ENCODE measurements around the gene EVA1A.

Gene EVA1A

GRCh38 chr2:75570024-75570947 is 9.5 kb upstream of the EVA1A start:
- H3K27ac ChIP-seq (ENCODE audit: low read depth, low read length) = no peak overlapping the region
- H3F3A ChIP-seq (ENCODE audit: insufficient read depth) = no peaks in the 10 kb centered on the region
- H3K9me2 ChIP-seq (replicated peaks; ENCODE audit: insufficient read depth, low read length) = no peaks in the 10 kb centered on the region
- H4K20me1 ChIP-seq (ENCODE audit: low read depth, low read length) = no peaks in the 10 kb centered on the region
- no peaks in the 10 kb centered on the region for H3K79me2 ChIP-seq (ENCODE audit: insufficient read depth, low read length)
- H3K36me3 ChIP-seq (ENCODE audit: low read length) = no peaks in the 10 kb centered on the region
- H3K9ac ChIP-seq (ENCODE audit: low read length) = no peak overlapping the region
- no peak overlapping the region for H2AFZ ChIP-seq (ENCODE audit: low read depth, low read length, severe bottlenecking)
- no peak overlapping the region for H3K4me3 ChIP-seq (ENCODE audit: insufficient read depth, low read length, poor library complexity, severe bottlenecking)
- no peak overlapping the region for H3K4me2 ChIP-seq (ENCODE audit: low read depth, low read length, poor library complexity, severe bottlenecking)
- no peaks in the 10 kb centered on the region for H3K27me3 ChIP-seq (ENCODE audit: low read length)
- TF ChIP-seq CTCF (IDR thresholded peaks at IDR 0.05; ENCODE audit: insufficient read depth, low read length, poor library complexity, severe bottlenecking) (no peak), EZH2phosphoT487 (conservative IDR thresholded peaks at IDR 0.05; ENCODE audit: low read length) (no peak)
- H3K9me3 ChIP-seq (ENCODE audit: insufficient read depth, low read length) = no peaks in the 10 kb centered on the region

- H4K20me1 ChIP-seq (ENCODE audit: low read depth, low read length) = no peaks in the 10 kb centered on the region
- no peaks in the 10 kb centered on the region for H3K79me2 ChIP-seq (ENCODE audit: insufficient read depth, low read length)
- no peaks in the 10 kb centered on the region for H3K27me3 ChIP-seq (ENCODE audit: low read length)
- H3K27ac ChIP-seq (ENCODE audit: low read depth, low read length) = no peak overlapping the region
- no peaks in the 10 kb centered on the region for H3K36me3 ChIP-seq (ENCODE audit: low read length)
- no peaks in the 10 kb centered on the region for H3F3A ChIP-seq (ENCODE audit: insufficient read depth)
- H3K9me2 ChIP-seq (replicated peaks; ENCODE audit: insufficient read depth, low read length) = no peaks in the 10 kb centered on the region
- H2AFZ ChIP-seq (ENCODE audit: low read depth, low read length, severe bottlenecking) = no peak overlapping the region
- no peak overlapping the region for H3K4me2 ChIP-seq (ENCODE audit: low read depth, low read length, poor library complexity, severe bottlenecking)
- H3K9me3 ChIP-seq (ENCODE audit: insufficient read depth, low read length) = no peaks in the 10 kb centered on the region
- no peak overlapping the region for H3K9ac ChIP-seq (ENCODE audit: low read length)
- no peak for TF ChIP-seq EZH2phosphoT487 (conservative IDR thresholded peaks at IDR 0.05; ENCODE audit: low read length)
- no peak for TF ChIP-seq CTCF (IDR thresholded peaks at IDR 0.05; ENCODE audit: insufficient read depth, low read length, poor library complexity, severe bottlenecking)
- H3K4me3 ChIP-seq (ENCODE audit: insufficient read depth, low read length, poor library complexity, severe bottlenecking) = no peak overlapping the region
Measured at GRCh38 chr2:75569546-75569945, 8.8 kb upstream of the EVA1A start.

GRCh38 chr2:75568174-75568573 is 7.4 kb upstream of the EVA1A start:
- Histone ChIP-seq H3K36me3 (ENCODE audit: low read length) (no peaks in the 10 kb centered on the region), H3F3A (ENCODE audit: insufficient read depth) (no peaks in the 10 kb centered on the region), H3K4me2 (ENCODE audit: low read depth, low read length, poor library complexity, severe bottlenecking) (no peak overlapping the region), H3K27ac (ENCODE audit: low read depth, low read length) (no peak overlapping the region), H3K9ac (ENCODE audit: low read length) (no peak overlapping the region), H3K4me3 (ENCODE audit: insufficient read depth, low read length, poor library complexity, severe bottlenecking) (no peak overlapping the region), H4K20me1 (ENCODE audit: low read depth, low read length) (no peaks in the 10 kb centered on the region), H3K9me2 (replicated peaks; ENCODE audit: insufficient read depth, low read length) (no peaks in the 10 kb centered on the region), H3K79me2 (ENCODE audit: insufficient read depth, low read length) (no peaks in the 10 kb centered on the region), H3K9me3 (ENCODE audit: insufficient read depth, low read length) (no peaks in the 10 kb centered on the region), H2AFZ (ENCODE audit: low read depth, low read length, severe bottlenecking) (no peak overlapping the region), H3K27me3 (ENCODE audit: low read length) (no peaks in the 10 kb centered on the region)
- TF ChIP-seq EZH2phosphoT487 (conservative IDR thresholded peaks at IDR 0.05; ENCODE audit: low read length) (no peak), CTCF (IDR thresholded peaks at IDR 0.05; ENCODE audit: insufficient read depth, low read length, poor library complexity, severe bottlenecking) (no peak)
